ENCODE results near the gene JAZF1.

The JAZF1 gene

DNA sequence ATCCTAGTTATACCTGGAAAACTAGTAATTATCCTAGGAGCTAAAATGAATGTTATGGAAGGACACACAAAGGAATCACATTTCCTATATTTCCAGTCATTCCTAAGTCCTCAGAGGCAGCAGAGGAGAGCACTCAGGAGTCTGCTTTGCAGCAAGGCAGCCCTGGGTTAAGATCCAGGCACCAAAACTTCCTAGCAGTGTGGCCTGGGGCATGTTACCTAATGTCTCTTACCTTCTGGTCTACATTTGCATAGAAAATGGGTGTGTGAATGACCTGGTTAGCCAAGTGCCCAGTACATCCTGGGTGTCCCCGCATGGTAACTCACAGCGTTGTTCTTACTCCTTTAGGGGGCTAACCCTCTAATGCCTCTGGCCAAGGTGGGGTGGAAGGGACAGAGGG lies 304.8 kb downstream of the JAZF1 start:
- TF ChIP-seq TCF12 (IDR thresholded peaks at IDR 0.05; ENCODE audit: low read depth) (no peak), FOXM1 (IDR thresholded peaks at IDR 0.05; ENCODE audit: borderline replicate concordance, low read depth) (no peak), EGR1 (IDR thresholded peaks at IDR 0.05) (no peak), YY1 (IDR thresholded peaks at IDR 0.05; ENCODE audit: low read depth) (no peak), REST (IDR thresholded peaks at IDR 0.05; ENCODE audit: low read depth) (no peak), TEAD4 (IDR thresholded peaks at IDR 0.05) (no peak), CREB1 (IDR thresholded peaks at IDR 0.05; ENCODE audit: low read depth) (no peak), CEBPB (IDR thresholded peaks at IDR 0.05) (no peak), RAD21 (IDR thresholded peaks at IDR 0.05; ENCODE audit: low read depth) (no peak), NFIC (IDR thresholded peaks at IDR 0.05) (no peak), TAF1 (IDR thresholded peaks at IDR 0.05; ENCODE audit: low read depth) (no peak), EP300 (IDR thresholded peaks at IDR 0.05; ENCODE audit: borderline replicate concordance) (no peak), ZBTB7A (IDR thresholded peaks at IDR 0.05; ENCODE audit: low read depth) (no peak), MAX (IDR thresholded peaks at IDR 0.05) (no peak)
- TF ChIP-seq, protein P1, sequence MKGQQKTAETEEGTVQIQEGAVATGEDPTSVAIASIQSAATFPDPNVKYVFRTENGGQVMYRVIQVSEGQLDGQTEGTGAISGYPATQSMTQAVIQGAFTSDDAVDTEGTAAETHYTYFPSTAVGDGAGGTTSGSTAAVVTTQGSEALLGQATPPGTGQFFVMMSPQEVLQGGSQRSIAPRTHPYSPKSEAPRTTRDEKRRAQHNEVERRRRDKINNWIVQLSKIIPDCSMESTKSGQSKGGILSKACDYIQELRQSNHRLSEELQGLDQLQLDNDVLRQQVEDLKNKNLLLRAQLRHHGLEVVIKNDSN (IDR thresholded peaks at IDR 0.05), result no peak

- TF ChIP-seq ZBTB7A (IDR thresholded peaks at IDR 0.05; ENCODE audit: low read depth) (no peak), CREB1 (IDR thresholded peaks at IDR 0.05; ENCODE audit: low read depth) (no peak), CEBPB (IDR thresholded peaks at IDR 0.05) (no peak), FOXM1 (IDR thresholded peaks at IDR 0.05; ENCODE audit: borderline replicate concordance, low read depth) (no peak)
Observed at GRCh38 chr7:27875061-27875460, 305.5 kb downstream of the JAZF1 start.

DNA sequence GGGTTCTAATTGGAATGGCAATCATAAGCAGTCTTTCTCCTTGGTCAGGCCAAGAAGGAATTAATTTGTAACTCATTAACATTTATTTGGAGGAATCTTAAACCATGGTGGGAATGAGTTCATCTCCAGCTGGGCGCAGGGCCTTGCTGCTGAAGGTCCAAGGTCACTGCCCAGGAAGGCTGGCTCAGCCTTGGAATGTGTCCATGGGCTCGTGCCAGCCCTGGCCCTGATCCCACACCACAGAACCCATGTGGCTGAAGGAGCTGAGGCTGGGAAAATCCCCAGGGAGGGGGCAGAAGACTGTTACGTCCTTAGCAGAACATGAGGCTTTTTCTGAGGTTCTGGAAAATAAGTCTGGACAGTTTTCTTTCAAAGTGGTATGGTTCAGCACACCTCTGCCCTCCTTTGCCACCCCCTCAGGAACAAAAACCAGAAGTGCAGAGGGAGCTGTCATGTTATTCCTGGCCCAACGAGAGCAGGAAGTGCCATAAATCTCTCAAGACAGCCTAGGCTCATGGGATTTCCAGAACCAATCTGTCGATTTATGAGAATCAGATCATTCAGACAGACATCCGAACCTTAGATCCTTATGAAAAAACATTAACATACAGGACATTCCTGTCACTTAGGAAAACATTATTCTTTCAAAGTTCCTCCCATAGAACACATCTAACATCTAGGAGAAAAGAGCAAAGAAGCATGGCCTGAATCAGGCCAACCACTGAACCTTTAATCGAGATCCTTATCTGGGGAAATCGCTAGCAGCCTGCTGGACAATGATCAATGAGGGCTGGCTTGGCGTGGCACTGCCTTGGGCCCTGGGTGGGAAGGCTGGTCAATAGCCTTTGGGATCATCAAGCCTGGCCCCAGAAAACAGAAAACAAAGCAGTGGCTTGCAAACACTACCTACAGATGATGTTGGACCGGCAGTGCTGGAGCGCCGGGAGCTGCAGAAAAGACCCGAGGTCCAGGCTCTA lies 306.3 kb downstream of the JAZF1 start:
- no peak for TF ChIP-seq RAD21 (IDR thresholded peaks at IDR 0.05; ENCODE audit: low read depth)
- no peak for TF ChIP-seq REST (IDR thresholded peaks at IDR 0.05; ENCODE audit: low read depth)
- no peak for TF ChIP-seq YY1 (IDR thresholded peaks at IDR 0.05; ENCODE audit: low read depth)
- TF ChIP-seq, protein P1 (IDR thresholded peaks at IDR 0.05), result no peak
- TF ChIP-seq ZBTB7A (IDR thresholded peaks at IDR 0.05; ENCODE audit: low read depth), result no peak
- peak; percentile 53; the same call in 1 of the 2 replicates for TF ChIP-seq MAX (IDR thresholded peaks at IDR 0.05)
- no peak for TF ChIP-seq CEBPB (IDR thresholded peaks at IDR 0.05)
- TF ChIP-seq FOXM1 (IDR thresholded peaks at IDR 0.05; ENCODE audit: borderline replicate concordance, low read depth), result no peak
- no peak for TF ChIP-seq EP300 (IDR thresholded peaks at IDR 0.05; ENCODE audit: borderline replicate concordance)
- no peak for TF ChIP-seq EGR1 (IDR thresholded peaks at IDR 0.05)
- TF ChIP-seq TAF1 (IDR thresholded peaks at IDR 0.05; ENCODE audit: low read depth), result no peak
- no peak for TF ChIP-seq CREB1 (IDR thresholded peaks at IDR 0.05; ENCODE audit: low read depth)
- TF ChIP-seq TCF12 (IDR thresholded peaks at IDR 0.05; ENCODE audit: low read depth), result peak; percentile 66
- peak; percentile 88 for TF ChIP-seq TEAD4 (IDR thresholded peaks at IDR 0.05)
- TF ChIP-seq NFIC (IDR thresholded peaks at IDR 0.05), result peak; percentile 96

DNA sequence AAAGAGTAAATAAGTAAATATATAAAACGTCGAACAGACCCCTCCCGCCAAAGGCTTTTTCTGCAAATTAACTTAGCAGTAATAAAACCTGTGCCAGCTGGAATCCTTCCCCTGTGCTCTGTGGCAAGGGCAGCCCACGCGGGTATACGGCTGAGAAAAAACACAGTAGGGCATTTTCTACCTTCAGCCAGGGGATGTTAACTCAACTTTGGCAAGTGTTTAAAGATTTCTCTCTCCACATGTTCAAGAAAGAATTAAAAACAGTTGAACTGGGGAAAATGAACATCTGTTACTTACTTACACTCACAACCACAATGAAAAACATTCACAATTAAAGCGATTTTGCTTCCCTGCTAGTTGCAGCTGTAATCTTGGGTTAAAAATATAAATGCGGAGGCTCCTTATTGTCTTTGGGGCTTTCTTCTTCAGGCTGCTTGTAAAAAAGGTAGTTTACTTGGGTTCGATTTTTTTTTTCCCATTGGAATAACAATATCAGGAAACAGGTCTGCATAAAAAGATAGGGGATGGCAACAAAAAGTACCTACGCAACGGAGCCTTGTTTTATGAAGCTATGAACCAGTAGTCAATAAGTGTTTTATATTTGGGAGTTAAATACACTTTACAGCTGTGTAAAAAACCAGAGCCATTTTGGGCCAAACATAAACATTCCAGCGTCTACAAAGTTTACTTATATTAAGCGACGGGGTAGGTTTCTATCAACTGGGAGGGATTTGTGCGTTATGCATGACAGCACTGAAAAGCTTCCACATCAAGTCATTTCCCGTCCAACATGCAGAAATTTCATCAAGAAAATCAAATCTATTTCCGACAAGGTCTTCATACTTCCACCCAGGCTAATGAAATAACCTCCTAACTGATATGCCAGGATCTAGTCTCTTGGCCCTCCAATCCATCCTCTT lies 308.0 kb downstream of the JAZF1 start:
- no peak for TF ChIP-seq RAD21 (IDR thresholded peaks at IDR 0.05; ENCODE audit: low read depth)

DNA sequence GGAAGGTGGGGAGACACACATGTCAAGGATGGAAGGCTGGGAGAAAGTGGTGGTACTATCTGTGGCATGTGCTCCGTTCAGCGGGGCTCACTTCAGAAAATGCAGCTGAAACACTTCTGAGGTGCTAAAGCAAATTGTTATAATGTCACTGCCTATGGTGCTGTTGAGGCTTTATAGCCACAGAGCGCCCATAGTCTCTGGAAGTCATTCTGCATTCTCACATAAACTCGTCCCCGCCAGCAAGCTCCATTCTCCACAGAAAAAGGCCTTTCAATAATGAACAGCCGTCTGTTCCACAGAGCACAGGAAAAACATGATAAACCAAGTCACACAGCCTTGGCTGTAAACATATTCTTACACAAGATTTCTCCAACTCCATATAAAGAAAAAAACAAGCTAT lies 308.7 kb downstream of the JAZF1 start:
- TF ChIP-seq EGR1 (IDR thresholded peaks at IDR 0.05) (no peak), CEBPB (IDR thresholded peaks at IDR 0.05) (no peak), YY1 (IDR thresholded peaks at IDR 0.05; ENCODE audit: low read depth) (no peak), TAF1 (IDR thresholded peaks at IDR 0.05; ENCODE audit: low read depth) (no peak), ZBTB7A (IDR thresholded peaks at IDR 0.05; ENCODE audit: low read depth) (no peak), MAX (IDR thresholded peaks at IDR 0.05) (no peak), CREB1 (IDR thresholded peaks at IDR 0.05; ENCODE audit: low read depth) (no peak), TCF12 (IDR thresholded peaks at IDR 0.05; ENCODE audit: low read depth) (no peak), FOXM1 (IDR thresholded peaks at IDR 0.05; ENCODE audit: borderline replicate concordance, low read depth) (no peak), EP300 (IDR thresholded peaks at IDR 0.05; ENCODE audit: borderline replicate concordance) (no peak), NFIC (IDR thresholded peaks at IDR 0.05) (no peak), REST (IDR thresholded peaks at IDR 0.05; ENCODE audit: low read depth) (no peak), RAD21 (IDR thresholded peaks at IDR 0.05; ENCODE audit: low read depth) (no peak), TEAD4 (IDR thresholded peaks at IDR 0.05) (no peak)
- TF ChIP-seq, protein P1 (IDR thresholded peaks at IDR 0.05), result no peak
